Cardiac fibroblast (primary cell): ENCODE data around the gene MICAL3.

Source experiments
- DNase-seq, 2 donors: peaks; one replicate each; pipeline versions ENCODE4 v3.0.0 to v3.0.0-alpha.2; 2010; ENCODE audit warnings: low read depth in 2 of 2
- H3K4me3 ChIP-seq, 2 donors: replicated peaks in 1 of 2; 1 replicate in 1 of 2; 2 replicates in 1 of 2; pipeline ENCODE4 v1.5.1; 2011; ENCODE audit warnings: low read depth in 2 of 2, low read length in 2 of 2, mild to moderate bottlenecking in 2 of 2, moderate library complexity in 1 of 2
- CTCF ChIP-seq: IDR thresholded peaks from one replicate; pipeline ENCODE4 v1.5.1; 2011; ENCODE audit warnings: low read depth, mild to moderate bottlenecking, low read length, inconsistent platforms

MICAL3 gene

GRCh38 chr22:17842386-17842785 is 182.0 kb downstream of the MICAL3 start:
- DNase-seq, result no peak
- H3K4me3 ChIP-seq, result no peak overlapping the region

GRCh38 chr22:17841836-17842235 is 182.5 kb downstream of the MICAL3 start:
- H3K4me3 ChIP-seq, result no peak overlapping the region
- TF ChIP-seq CTCF, result no peak
- no peak for DNase-seq

More at GRCh38 chr22:17842386-17842785, 182.0 kb downstream of the MICAL3 start:
- no peak for TF ChIP-seq CTCF

GRCh38 chr22:17838180-17838865 is 186.0 kb downstream of the MICAL3 start:
- DNase-seq, result no peak
- H3K4me3 ChIP-seq, result no peak overlapping the region
- TF ChIP-seq CTCF, result no peak

- H3K4me3 ChIP-seq, result no peak overlapping the region
- no peak for DNase-seq
- TF ChIP-seq CTCF, result no peak
Measured at GRCh38 chr22:17836992-17837742, 187.2 kb downstream of the MICAL3 start.

- no peak for DNase-seq
- no peak overlapping the region for H3K4me3 ChIP-seq
- no peak for TF ChIP-seq CTCF
Measured at GRCh38 chr22:17835256-17835655, 189.1 kb downstream of the MICAL3 start.

GRCh38 chr22:17833489-17833888 is 190.9 kb downstream of the MICAL3 start:
- TF ChIP-seq CTCF, result no peak

More at GRCh38 chr22:17833489-17833888, 190.9 kb downstream of the MICAL3 start:
- no peak overlapping the region for H3K4me3 ChIP-seq
- DNase-seq, result no peak
